ENCODE results near the gene FASN. TPM values are rescaled to one million over a fixed set of nuclear protein-coding genes. Genes with fewer than 3 reads are reported as not detected.

FASN gene
- total RNA-seq, 4 donors from 2014 or later = 50.4 to 110 (median 76.5) TPM

DNA sequence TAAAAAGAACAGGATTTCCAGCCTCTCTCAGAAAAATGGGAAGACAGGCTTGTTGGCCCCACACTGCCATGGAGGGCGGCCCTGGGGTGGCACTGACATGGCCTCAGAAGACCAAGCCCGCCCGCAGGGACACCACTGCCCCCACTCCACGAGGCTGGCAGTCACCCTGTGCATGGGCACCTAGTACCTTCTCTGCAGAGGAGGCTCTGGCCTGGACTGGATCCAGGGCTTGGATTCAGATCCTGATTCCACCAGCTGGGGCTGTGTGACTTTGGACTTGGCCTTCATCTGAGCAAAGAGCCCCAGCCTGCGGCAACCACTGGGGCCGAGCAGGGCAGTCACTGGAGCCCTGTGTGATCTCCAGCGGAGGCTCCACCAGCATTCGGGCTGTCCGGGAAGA, 16.8 kb upstream of the FASN start:
- Histone ChIP-seq H3K36me3 (peaks cover 0 to 17% (median 0%) of the 10 kb centered on the region in 3 donors), H3K4me1 (no peaks in the 10 kb centered on the region), H3K9me3 (no peaks in the 10 kb centered on the region), H3K27me3 (no peaks in the 10 kb centered on the region), H3K27ac (no peak overlapping the region), H3K4me3 (no peak overlapping the region)
- DNase-seq = no peak
- TF ChIP-seq POLR2A (IDR thresholded peaks at IDR 0.05) (no peak), CTCF (IDR thresholded peaks at IDR 0.05) (no peak)

DNA sequence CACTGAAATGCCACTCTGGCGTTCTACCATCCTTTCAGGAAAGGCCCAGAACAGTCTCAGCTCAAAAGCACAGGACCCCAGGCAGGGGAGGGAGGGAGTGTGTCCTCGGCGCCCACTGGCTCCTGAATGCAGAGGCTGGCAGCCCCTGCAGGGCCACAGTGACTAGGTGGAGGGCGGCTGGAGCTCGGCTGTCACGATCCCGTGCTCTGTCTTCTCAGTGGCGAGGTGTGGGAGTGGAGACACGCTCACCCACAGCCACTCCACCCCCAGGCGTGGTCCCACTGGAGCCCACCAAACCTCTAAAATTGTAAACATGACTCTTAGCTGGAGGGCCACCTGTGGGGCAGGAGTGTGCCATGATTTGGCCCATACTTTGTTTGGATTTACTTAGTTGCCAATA, 16.4 kb upstream of the FASN start:
- no peaks in the 10 kb centered on the region for H3K9me3 ChIP-seq
- H3K36me3 ChIP-seq = peaks cover 0 to 17% (median 0%) of the 10 kb centered on the region in 3 donors
- H3K27me3 ChIP-seq = no peaks in the 10 kb centered on the region
- DNase-seq = no peak
- no peak overlapping the region for H3K4me3 ChIP-seq
- H3K27ac ChIP-seq = no peak overlapping the region
- no peaks in the 10 kb centered on the region for H3K4me1 ChIP-seq
- TF ChIP-seq CTCF (IDR thresholded peaks at IDR 0.05) (no peak), POLR2A (IDR thresholded peaks at IDR 0.05) (no peak)

DNA sequence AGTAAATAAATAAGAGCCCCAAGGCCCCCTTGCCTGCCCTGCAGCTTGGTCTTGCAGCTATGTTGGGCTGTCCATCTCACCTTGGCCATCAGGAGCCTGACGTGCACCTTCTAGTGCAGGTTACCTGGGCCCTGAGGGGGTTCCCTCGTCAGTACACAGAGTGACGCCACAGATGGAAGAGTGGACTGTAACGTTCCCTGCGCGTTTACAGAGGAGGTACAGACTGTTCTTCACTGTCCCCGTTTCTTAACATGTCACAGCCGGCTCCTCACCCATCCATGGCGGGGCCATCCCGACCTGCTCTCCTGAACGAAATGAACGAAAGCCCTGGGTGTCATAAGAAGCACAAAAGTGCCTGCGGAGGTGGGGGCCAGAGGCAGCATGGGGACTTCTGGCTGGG, 15.9 kb upstream of the FASN start:
- no peak overlapping the region for H3K4me3 ChIP-seq
- H3K27me3 ChIP-seq = no peaks in the 10 kb centered on the region
- peaks cover 0 to 17% (median 0%) of the 10 kb centered on the region in 3 donors for H3K36me3 ChIP-seq
- DNase-seq = no peak
- H3K9me3 ChIP-seq = no peaks in the 10 kb centered on the region
- no peak overlapping the region for H3K27ac ChIP-seq
- H3K4me1 ChIP-seq = no peaks in the 10 kb centered on the region
- TF ChIP-seq CTCF (IDR thresholded peaks at IDR 0.05) (no peak), POLR2A (IDR thresholded peaks at IDR 0.05) (no peak)

DNA sequence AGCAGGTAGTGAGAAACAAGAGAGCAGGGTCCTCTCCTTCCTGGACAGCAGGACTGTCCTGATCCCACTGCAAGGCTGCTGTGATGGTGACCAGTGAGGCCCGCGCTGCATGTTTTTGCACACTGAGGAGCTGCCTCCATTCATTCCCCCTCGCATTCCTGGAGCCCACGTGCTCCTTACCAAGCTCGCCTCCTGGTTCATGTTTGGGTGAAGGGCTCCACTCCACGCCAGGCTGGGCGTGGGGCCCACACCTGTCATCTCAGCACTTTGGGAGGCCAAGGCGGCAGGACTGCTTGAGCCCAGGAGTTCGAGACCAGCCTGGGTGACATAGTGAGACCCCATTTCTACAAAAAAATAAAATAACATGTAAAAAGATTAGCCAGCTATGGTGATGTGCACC, 15.4 kb upstream of the FASN start:
- DNase-seq = no peak
- no peaks in the 10 kb centered on the region for H3K9me3 ChIP-seq
- TF ChIP-seq POLR2A (IDR thresholded peaks at IDR 0.05) (no peak), CTCF (IDR thresholded peaks at IDR 0.05) (no peak)
- no peak overlapping the region for H3K4me3 ChIP-seq
- peaks cover 0 to 17% (median 0%) of the 10 kb centered on the region in 3 donors for H3K36me3 ChIP-seq
- no peaks in the 10 kb centered on the region for H3K27me3 ChIP-seq
- no peak overlapping the region for H3K27ac ChIP-seq
- no peaks in the 10 kb centered on the region for H3K4me1 ChIP-seq

DNA sequence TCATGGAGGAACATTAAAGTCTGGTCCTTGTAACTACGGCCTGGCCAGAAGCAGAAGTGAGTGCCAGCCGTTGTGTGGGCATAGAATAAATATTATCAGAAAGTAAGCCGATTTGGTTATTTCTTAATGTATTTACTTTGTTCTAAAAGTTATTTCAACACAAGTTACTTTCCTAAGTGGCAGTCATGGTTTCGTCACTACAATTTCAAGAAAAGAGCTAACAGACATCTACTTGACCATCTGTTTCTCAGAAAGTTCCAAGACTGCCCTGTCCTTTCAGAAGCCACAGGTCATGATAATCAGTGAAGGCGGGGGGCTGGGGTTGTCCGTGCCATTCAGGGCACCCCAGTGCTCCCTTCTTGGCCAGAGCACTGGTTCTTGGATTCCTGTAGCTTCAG, 14.9 kb upstream of the FASN start:
- TF ChIP-seq POLR2A (IDR thresholded peaks at IDR 0.05) (no peak), CTCF (IDR thresholded peaks at IDR 0.05) (no peak)
- H3K27me3 ChIP-seq = no peaks in the 10 kb centered on the region
- no peaks in the 10 kb centered on the region for H3K9me3 ChIP-seq
- H3K36me3 ChIP-seq = peaks cover 0 to 17% (median 0%) of the 10 kb centered on the region in 3 donors
- H3K27ac ChIP-seq = no peak overlapping the region
- H3K4me1 ChIP-seq = no peaks in the 10 kb centered on the region
- DNase-seq = no peak
- H3K4me3 ChIP-seq = no peak overlapping the region

Measured in Peyer's patch (tissue), 4 donors.